Heart left ventricle (tissue), 16 donors: Measurements from ENCODE around the gene FILIP1. TPM values are rescaled to one million over a fixed set of nuclear protein-coding genes. Genes with fewer than 3 reads are reported as not detected.

Experiments used
- ATAC-seq, 4 donors: fragments of 200-7000 bp; cut with Tn5 transposase; one replicate each; pipeline ENCODE4 v1.9.1; 2020 to 2022; ENCODE audit warnings: moderate library complexity in 4 of 4, mild to moderate bottlenecking in 3 of 4, moderate number of reproducible peaks in 1 of 4
- DNase-seq, 5 donors: peaks; one replicate each; pipeline ENCODE4 v3.0.0-alpha.2; 2020
- H3K27ac ChIP-seq, 12 donors: fragments of 200-600 bp; sonication (generic) in 4 of 12; one replicate each; pipeline versions ENCODE4 v1.5.0 to v1.8.0; 2016 to 2022; ENCODE audit warnings: mild to moderate bottlenecking in 2 of 12
- H3K27me3 ChIP-seq, 9 donors: fragments of 200-600 bp; sonication (generic) in 2 of 9; one replicate each; pipeline versions ENCODE4 v1.5.1 to v1.8.0; 2016 to 2022; ENCODE audit warnings: mild to moderate bottlenecking in 3 of 9
- H3K36me3 ChIP-seq, 9 donors: fragments of 200-600 bp; sonication (generic) in 2 of 9; one replicate each; pipeline versions ENCODE4 v1.5.0 to v1.8.0; 2018 to 2022; ENCODE audit warnings: mild to moderate bottlenecking in 2 of 9
- H3K4me1 ChIP-seq, 12 donors: fragments of 200-600 bp; sonication (generic) in 4 of 12; one replicate each; pipeline versions ENCODE4 v1.5.0 to v1.8.0; 2016 to 2022; ENCODE audit warnings: mild to moderate bottlenecking in 3 of 12
- H3K4me3 ChIP-seq, 12 donors: fragments of 200-600 bp; sonication (generic) in 4 of 12; one replicate each; pipeline versions ENCODE4 v1.5.0 to v1.8.0; 2017 to 2022; ENCODE audit warnings: mild to moderate bottlenecking in 9 of 12, moderate library complexity in 4 of 12
- H3K9me3 ChIP-seq, 12 donors: fragments of 200-600 bp; sonication (generic) in 4 of 12; one replicate each; pipeline versions ENCODE4 v1.5.0 to v1.8.0; 2016 to 2022; ENCODE audit warnings: mild to moderate bottlenecking in 1 of 12
- POLR2A ChIP-seq, 2 donors: fragments of 450-650 bp; IDR thresholded peaks; one replicate each; pipeline ENCODE4 v1.6.1; 2017; ENCODE audit warnings: antibody characterized with exemption in 2 of 2, mild to moderate bottlenecking in 2 of 2, moderate library complexity in 2 of 2
- WGBS, 4 donors: extraction: QIAGEN DNeasy Blood & Tissue Kit in 2 of 4; methylation state at CpG; one replicate each; pipeline versions ENCODE4 v1.1.5 to v1.1.7; 2013 to 2018; 5-methylcytosine and 5-hydroxymethylcytosine counted together
- intact Hi-C, 10 donors: fragments of 100-400 bp; cut with DNase I; formaldehyde crosslinking; loops; one replicate each; pipeline versions ENCODE4 v1.11.1 to v1.14.2; 2022
- polyA plus RNA-seq, 2 donors: library from polyadenylated mRNA; stranded (reverse); fragments of 200-250 nt; gene quantifications; one replicate each; pipeline ENCODE4 v1.2.3, GENCODE V29; 2013
- total RNA-seq, 9 donors: library from RNA; depleted of rRNA in 2 of 9; stranded (reverse); fragments of >200 nt in 2 of 9; fragmentation: NEBNext Ultra II Directional in 3 of 9; extraction: Animal tissue kit (Norgen Biotek cat#: 25700) in 3 of 9; gene quantifications; one replicate each; pipeline versions ENCODE4 v1.1.0 to v1.2.4, GENCODE V29; 2016 to 2023
- TF ChIP-seq, protein P1 (sequence below), 12 donors: fragments of 200-600 bp; sonication (generic) in 4 of 12; IDR thresholded peaks; one replicate each; pipeline versions ENCODE4 v1.5.0 to v1.8.0; 2018 to 2022; ENCODE audit warnings: antibody characterized with exemption in 12 of 12, mild to moderate bottlenecking in 5 of 12
- donor health status: ischemic (EF 13 %, LVEDD 7.1; RV severe dilation, severe dysfunction).
- donor health status: healthy with polysubstance abuse.
- donor health status: DM: no; HTN: yes; CAD: no.
- donor health status: DM: no; HTN: no; CAD: no.
- donor health status: ischemic (EF 25% LVEDD 6.9; RV normal size, moderate dysfunction).
- donor health status: ischemic (EF 25% LVEDD 5.7; RV mildly dilated, moderate dysfunction).
- donor health status: healthy.
- donor health status: DM: yes; HTN: yes; CAD: no.
- donor health status: ischemic (EF 35%, LVEDD 5.7; RV mildly dilated, moderate dysfunction).
- donor health status: nonischemic (EF 11% LVEDD 7.7; RV severe dilation, severe dysfunction).
- donor health status: DM: yes; HTN: yes; CAD: no.
- donor health status: PGD.
- donor health status: ischemic (EF 29% LVEDD 5.4; RV normal size, mild dysfunction).
- donor health status: nonischemic (EF 23%, LVEDD 6.1; RV moderate dilation, normal function).

The FILIP1 gene
- total and polyA plus RNA-seq, 11 donors, result 49.2 to 230 (median 158) TPM

DNA sequence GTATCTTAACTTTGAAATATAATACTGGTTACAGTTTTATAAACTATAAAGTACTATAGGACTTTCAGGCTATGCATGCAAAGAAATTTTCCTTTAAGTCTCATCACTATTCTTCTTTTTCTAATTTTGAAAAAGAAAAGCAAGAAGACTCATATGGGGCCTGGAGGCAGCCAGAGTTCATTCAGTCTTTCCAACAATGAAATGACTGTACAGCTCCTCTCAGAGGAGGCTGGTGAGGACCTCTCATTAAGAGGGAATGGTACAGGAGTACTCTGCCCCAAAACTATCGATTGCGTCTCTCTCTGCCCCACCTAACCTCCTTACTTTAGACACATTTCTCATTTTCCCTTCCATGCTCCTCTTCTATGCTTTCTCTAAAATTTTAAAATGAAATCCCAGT is 66.3 kb downstream of the FILIP1 start:
- Histone ChIP-seq H3K36me3 (no peaks in the 10 kb centered on the region), H3K27me3 (no peaks in the 10 kb centered on the region), H3K4me3 (no peak overlapping the region), H3K9me3 (no peaks in the 10 kb centered on the region), H3K4me1 (peaks cover 6 to 88% (median 56%) of the 10 kb centered on the region in 12 donors), H3K27ac (no peak overlapping the region)
- no peak for ATAC-seq
- intact Hi-C loops, result no loop called here
- no peak for DNase-seq
- TF ChIP-seq, protein P1, sequence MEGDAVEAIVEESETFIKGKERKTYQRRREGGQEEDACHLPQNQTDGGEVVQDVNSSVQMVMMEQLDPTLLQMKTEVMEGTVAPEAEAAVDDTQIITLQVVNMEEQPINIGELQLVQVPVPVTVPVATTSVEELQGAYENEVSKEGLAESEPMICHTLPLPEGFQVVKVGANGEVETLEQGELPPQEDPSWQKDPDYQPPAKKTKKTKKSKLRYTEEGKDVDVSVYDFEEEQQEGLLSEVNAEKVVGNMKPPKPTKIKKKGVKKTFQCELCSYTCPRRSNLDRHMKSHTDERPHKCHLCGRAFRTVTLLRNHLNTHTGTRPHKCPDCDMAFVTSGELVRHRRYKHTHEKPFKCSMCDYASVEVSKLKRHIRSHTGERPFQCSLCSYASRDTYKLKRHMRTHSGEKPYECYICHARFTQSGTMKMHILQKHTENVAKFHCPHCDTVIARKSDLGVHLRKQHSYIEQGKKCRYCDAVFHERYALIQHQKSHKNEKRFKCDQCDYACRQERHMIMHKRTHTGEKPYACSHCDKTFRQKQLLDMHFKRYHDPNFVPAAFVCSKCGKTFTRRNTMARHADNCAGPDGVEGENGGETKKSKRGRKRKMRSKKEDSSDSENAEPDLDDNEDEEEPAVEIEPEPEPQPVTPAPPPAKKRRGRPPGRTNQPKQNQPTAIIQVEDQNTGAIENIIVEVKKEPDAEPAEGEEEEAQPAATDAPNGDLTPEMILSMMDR (IDR thresholded peaks at IDR 0.05), result no peak
- TF ChIP-seq POLR2A (IDR thresholded peaks at IDR 0.05), result no peak
- 91 to 99% (median 92%) methylated on average over 2 of the region's 2 CpGs for WGBS, 4 donors

GRCh38 chr6:75424618-75425548 is 68.7 kb downstream of the FILIP1 start:
- peak overlapping the region in 2 of 12 donors; percentile 2 to 13 for H3K27ac ChIP-seq
- peaks cover 0 to 77% (median 36%) of the 10 kb centered on the region in 12 donors for H3K4me1 ChIP-seq
- H3K36me3 ChIP-seq, result no peaks in the 10 kb centered on the region
- WGBS, 4 donors, result 57 to 62% (median 60%) methylated on average over 4 of the region's 4 CpGs
- TF ChIP-seq POLR2A (IDR thresholded peaks at IDR 0.05), result no peak
- TF ChIP-seq, protein P1 (IDR thresholded peaks at IDR 0.05), result no peak
- no peak for DNase-seq
- H3K4me3 ChIP-seq, result no peak overlapping the region
- no peaks in the 10 kb centered on the region for H3K27me3 ChIP-seq
- intact Hi-C loops, result loop anchor here in 1 of 10 donors (5.0 kb wide), 1 partner anchor 52 kb away; no protein-coding TSS in a partner anchor
- no peaks in the 10 kb centered on the region for H3K9me3 ChIP-seq
- ATAC-seq, result no peak

DNA sequence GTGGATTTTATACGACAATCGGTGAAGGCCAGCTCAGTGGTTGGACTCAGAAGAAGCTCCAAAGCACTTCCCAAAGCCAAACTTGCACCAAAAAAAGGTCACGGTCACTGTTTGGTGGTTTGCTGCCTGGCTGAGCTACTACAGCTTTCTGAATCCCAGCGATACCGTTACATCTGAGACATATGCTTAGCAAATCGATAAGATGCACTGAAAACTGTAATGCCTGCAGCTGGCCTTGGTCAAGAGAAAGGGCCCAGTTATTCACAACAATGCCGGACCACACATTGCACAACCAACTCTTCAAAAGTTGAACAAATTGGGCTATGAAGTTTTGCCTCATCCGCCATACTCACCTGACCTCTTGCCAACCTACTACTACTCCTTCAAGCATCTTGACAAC is 70.2 kb downstream of the FILIP1 start:
- intact Hi-C loops, result loop anchor here in 1 of 10 donors (5.0 kb wide), 1 partner anchor 54 kb away; no protein-coding TSS in a partner anchor
- ATAC-seq, result no peak
- no peak overlapping the region for H3K27ac ChIP-seq

More for the DNA sequence above, 70.2 kb downstream of the FILIP1 start:
- H3K9me3 ChIP-seq, result no peaks in the 10 kb centered on the region
- no peak for DNase-seq
- H3K4me1 ChIP-seq, result peaks cover 0 to 77% (median 36%) of the 10 kb centered on the region in 12 donors
- TF ChIP-seq POLR2A (IDR thresholded peaks at IDR 0.05), result no peak
- TF ChIP-seq, protein P1 (IDR thresholded peaks at IDR 0.05), result no peak
- no peak overlapping the region for H3K4me3 ChIP-seq
- WGBS, 4 donors, result 85 to 93% (median 91%) methylated on average over 8 of the region's 8 CpGs
- no peaks in the 10 kb centered on the region for H3K36me3 ChIP-seq
- H3K27me3 ChIP-seq, result no peaks in the 10 kb centered on the region
